MG63 (cell line): Measurements from ENCODE around the gene EEF2KMT. TPM values are rescaled to one million over a fixed set of nuclear protein-coding genes. Genes with fewer than 3 reads are reported as not detected.
"Not testable (repeated sequence)": the region's sequence is repeated elsewhere in the genome, so short reads cannot be mapped to it uniquely, and the experiment has no call there.

Experiments used
- DNase-seq: peaks from one replicate; pipeline ENCODE4 v3.0.0-alpha.2; 2020
- H3K27me3 ChIP-seq: fragments of 250-450 bp; sonication (Bioruptor Pico); 2 replicates; pipeline ENCODE4 v1.5.1; 2020; ENCODE audit warnings: mild to moderate bottlenecking, moderate library complexity
- H3K36me3 ChIP-seq: fragments of 250-450 bp; sonication (Bioruptor Pico); 2 replicates; pipeline ENCODE4 v1.5.1; 2020; ENCODE audit warnings: mild to moderate bottlenecking, moderate library complexity
- H3K4me3 ChIP-seq: fragments of 250-450 bp; sonication (Bioruptor Pico); 2 replicates; pipeline ENCODE4 v1.5.1; 2020; ENCODE audit warnings: mild to moderate bottlenecking, moderate library complexity
- H3K9me3 ChIP-seq: fragments of 250-450 bp; sonication (Bioruptor Pico); 2 replicates; pipeline ENCODE4 v1.5.1; 2020; ENCODE audit warnings: mild to moderate bottlenecking, moderate library complexity
- total RNA-seq: library from RNA; depleted of rRNA; stranded (reverse); fragments of >200 nt; shearing (Covaris generic); gene quantifications from 2 replicates; pipeline ENCODE4 v1.2.3, GENCODE V29; 2014; ENCODE audit warnings: low replicate concordance; rRNA removed

EEF2KMT gene, protein sequence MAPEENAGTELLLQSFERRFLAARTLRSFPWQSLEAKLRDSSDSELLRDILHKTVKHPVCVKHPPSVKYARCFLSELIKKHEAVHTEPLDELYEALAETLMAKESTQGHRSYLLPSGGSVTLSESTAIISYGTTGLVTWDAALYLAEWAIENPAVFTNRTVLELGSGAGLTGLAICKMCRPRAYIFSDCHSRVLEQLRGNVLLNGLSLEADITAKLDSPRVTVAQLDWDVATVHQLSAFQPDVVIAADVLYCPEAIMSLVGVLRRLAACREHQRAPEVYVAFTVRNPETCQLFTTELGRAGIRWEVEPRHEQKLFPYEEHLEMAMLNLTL
- total RNA-seq = 19.5 and 19.7 TPM in 2 replicates

DNA sequence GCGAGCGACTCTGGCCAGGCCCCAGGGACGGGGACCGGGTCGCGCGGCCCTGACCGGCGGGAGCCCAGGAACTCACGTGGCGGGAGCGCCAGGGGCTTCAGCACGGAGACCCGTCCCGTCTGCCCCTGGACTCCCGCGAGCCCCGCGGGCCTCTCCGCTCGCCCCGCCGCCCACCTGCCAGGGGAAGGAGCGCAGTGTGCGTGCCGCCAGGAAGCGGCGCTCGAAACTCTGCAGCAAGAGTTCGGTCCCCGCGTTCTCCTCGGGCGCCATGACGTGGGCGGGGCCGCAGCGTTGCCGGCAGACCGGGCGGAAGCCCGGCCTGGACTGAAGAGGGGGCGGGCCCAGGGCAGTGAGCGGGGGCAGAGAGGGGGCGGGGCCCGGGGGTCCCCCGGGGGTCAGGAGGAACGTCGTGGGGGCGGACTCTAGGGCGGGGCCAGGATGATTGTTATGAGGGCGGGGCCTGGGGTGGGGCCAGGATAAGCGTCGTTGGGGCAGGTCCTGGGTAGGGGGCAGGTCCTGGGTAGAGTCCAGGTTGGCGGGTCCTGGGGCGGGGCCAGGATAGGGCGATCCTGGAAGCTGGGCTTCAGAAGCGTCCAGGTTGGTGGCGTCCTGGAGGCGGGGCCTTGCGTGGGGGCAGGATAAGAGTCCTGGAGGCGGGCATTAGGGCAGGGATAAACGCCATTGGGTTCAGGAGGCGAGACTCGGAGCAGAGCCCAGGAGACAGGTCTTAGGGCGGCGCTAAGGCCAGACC lies at the start of gene EEF2KMT:
Gene EEF2KMT (minus strand): TSS at position 326 of the 751 bp plus-strand sequence. CDS start 56 bp downstream, at position 270.
- peak within 1 kb of the TSS; percentile 84 for H3K4me3 ChIP-seq
- not testable (repeated sequence) for H3K36me3 ChIP-seq, H3K27me3 ChIP-seq, H3K9me3 ChIP-seq
- DNase-seq = peak; percentile 99

DNA sequence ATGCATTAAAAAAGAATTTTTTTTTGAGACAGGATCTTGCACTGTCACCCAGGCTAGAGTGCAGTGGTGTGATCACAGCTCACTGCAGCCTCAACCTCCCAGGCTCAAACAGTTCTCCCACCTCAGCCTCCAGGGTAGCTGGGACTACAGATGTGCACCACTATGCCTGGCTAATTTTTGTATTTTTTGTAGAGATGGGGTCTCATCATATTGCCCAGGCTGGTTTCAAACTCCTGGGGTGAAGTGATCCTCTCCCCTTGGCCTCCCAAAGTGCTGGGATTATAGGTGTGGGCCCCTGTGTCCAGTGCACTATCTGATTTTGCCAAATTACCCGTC lies 47.0 kb upstream of the EEF2KMT start:
- not testable (repeated sequence) for H3K4me3 ChIP-seq, DNase-seq, H3K36me3 ChIP-seq, H3K27me3 ChIP-seq, H3K9me3 ChIP-seq

DNA sequence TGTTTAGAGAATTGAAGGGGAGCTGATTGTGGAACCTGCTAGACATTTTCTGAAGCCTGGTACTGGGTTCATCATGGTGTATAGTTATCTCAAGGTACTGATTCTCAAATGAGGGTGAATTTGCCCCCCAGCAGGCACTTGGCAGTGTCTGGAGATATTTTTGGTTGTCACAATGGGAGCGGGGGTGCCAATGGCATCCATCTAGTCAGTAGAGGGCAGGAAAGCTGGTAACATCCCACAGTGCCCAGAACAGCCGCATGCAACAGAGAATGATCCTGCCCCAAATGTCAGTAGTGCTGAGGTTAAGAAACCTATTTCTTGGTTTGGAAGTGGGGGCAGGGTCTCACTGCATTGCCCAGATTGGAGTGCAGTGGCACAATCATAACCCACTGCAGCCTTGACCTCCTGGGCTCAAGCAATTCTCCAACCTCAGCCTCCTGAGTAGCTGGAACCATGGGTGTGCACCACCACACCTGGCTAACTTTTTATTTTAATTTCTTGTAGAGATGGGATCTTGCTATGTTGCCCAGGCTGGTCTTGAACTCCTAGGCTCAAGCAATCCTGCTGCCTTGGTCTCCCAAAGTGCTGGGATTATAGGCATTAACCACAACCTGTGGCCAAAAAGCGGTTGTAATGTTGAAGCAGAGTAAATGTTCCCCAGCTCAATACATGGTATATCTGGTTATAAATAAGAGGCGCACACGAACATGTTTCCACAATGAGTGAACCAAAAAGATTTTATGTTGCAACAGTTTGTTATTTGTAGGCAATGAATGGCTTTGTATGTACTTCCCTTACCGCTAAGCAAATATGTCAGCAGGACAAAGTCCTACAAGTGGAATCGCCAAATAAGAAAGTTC lies 46.4 kb upstream of the EEF2KMT start:
- Histone ChIP-seq H3K9me3 (no peaks in the 10 kb centered on the region), H3K4me3 (no peak overlapping the region), H3K36me3 (no peaks in the 10 kb centered on the region), H3K27me3 (peaks cover 6% of the 10 kb centered on the region; the same call in 1 of the 2 replicates)
- no peak for DNase-seq

DNA sequence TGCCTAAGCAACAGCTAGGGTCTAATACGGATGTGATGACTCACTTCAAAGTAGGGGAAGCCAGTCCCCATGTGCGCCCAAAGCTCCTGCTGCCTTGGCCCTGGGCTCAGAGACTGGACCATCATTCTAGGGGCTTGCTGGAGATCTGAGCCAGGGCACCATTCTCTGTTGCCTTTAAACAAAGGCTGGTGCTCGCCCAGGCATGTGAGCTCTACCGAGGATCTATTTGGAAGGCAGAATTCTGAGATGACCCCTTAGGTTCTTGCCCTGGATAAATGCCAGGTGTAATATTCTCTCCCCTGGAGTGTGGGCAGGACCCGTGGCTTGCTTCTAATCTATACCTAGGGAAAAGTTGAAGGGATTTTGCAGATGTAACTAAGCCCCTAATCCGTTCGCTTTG lies 42.6 kb upstream of the EEF2KMT start:
- not testable (repeated sequence) for DNase-seq, H3K36me3 ChIP-seq, H3K4me3 ChIP-seq, H3K27me3 ChIP-seq, H3K9me3 ChIP-seq

DNA sequence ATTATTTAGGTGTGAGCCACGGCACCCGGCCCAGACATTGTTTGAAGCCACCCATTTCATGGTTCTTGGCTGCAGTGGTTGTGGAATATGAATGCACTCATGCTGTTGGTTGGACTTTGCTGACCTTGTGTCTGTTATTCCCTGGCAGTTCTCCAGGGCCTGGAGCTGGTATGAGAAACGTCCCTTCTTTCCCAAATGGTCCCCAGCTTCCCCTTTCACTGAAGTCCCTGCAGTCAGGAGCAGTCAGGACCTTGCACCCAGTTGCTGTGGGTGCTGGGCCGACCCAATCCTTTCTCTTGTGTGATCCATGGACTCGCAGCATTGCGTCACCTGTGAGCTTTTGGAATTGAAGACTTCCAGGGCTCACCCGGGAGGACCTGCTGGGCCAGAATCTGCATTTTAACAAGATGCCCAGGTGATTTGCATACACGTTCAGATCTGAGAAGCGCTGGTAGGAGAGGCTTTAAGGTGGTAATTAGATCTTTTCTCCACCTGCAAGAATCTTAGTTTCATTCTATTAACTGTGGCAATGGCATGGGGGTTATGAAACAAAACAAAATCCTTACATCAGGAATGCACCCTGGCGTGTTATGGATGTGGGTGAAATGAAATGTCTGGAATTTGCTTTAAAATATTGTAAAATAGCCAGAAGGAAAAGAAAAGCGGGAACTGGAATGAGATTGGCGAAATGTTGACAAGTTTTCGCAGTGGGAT lies 37.3 kb upstream of the EEF2KMT start:
- DNase-seq, H3K27me3 ChIP-seq, H3K36me3 ChIP-seq, H3K9me3 ChIP-seq, H3K4me3 ChIP-seq: not testable (repeated sequence)

DNA sequence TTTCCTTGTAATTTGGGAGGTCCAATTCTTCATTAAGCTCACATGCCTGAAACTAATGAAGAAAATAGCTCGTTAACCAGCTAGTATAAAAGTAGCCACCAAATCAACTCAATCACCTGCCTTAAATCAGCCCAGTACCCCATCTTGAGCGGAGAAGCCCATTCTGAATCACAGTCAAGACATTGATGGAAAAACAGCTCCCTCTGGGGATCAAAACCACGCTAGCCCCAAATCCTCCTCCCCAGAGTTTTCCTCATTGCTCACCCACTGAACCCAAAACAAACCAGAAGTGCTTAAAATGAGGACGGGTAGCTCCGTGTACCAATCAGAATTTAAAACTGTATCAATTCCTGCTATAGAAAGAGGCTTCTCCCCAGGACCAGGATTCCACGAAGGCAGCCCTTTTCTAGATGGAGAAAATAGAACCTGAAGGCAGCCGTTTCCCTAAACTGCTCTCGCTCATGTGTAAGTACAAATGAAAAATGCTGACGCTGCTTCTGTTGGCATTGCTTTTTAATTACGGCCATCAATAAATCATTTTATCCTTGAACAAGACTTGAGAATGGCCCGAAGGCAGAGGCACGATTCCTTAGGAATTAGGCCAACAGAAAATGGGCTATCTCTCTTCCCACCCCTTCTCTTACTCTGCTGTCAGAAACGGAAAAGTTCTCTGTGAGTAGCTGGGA lies 35.5 kb upstream of the EEF2KMT start:
- not testable (repeated sequence) for DNase-seq, H3K36me3 ChIP-seq, H3K27me3 ChIP-seq, H3K9me3 ChIP-seq, H3K4me3 ChIP-seq

DNA sequence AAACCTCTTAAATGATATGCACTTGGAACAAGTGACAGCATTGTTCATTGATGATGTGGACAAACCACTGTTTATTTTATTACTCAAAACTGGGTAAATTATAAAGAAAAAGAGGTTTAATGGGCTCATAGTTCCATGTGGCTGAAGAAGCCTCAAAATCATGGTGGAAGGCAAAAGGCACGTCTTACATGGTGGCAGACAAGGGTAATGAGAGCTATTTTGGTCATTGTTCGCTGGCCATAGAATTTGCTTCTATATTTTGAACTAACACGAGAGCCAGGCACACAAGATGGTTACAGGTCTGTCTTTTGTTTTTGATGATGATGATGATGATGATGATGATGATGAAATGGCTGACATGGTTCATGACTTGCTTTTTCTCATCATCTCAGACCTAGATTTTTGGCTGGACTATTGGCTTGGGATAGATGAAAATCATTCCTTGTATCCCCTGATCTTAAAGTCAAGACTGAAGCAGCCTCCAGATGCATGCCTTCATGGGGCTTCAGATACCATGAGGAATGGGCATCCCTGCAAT lies 33.9 kb upstream of the EEF2KMT start:
- not testable (repeated sequence) for H3K27me3 ChIP-seq, H3K36me3 ChIP-seq, H3K9me3 ChIP-seq, DNase-seq, H3K4me3 ChIP-seq

DNA sequence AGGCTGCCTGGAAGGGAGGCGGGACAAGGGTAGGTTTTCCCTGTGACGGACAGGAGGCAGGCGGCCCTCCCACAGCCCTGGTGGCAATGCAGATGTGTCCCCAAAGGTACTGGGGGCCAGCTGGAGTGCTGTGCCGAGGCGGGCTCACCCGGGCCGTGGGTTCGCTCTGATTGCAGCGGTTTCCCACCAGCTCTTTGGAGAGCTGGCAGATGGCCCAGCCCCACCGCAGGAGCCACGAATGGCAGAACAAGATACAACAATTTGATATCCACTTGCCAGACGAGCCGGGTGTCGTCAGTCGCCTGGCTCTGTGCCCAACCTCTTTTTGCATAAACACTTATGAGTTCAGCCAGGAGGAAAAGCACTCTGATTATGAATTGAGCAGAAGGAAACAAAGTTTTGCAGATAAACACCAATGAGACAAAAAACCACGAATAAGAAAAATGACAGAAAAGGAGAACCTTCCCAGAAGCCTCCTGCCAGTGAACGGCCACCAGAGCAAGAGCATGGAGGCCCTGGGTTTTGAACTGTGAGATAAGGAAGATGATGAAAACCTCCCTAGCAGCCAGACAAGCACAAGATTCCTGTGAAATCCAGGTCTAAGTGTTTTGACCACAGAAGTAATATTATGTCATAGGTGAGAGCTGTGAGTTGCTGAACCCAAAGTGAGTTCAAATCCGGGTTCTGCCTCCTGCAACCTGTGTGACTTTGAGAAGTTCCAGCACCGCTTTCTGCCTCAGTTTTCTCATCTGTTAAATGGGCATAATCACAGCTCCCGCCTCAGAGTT lies 19.9 kb upstream of the EEF2KMT start:
- peak; percentile 25 for DNase-seq
- peaks cover 19% of the 10 kb centered on the region for H3K27me3 ChIP-seq
- not testable (repeated sequence) for H3K4me3 ChIP-seq, H3K36me3 ChIP-seq, H3K9me3 ChIP-seq

DNA sequence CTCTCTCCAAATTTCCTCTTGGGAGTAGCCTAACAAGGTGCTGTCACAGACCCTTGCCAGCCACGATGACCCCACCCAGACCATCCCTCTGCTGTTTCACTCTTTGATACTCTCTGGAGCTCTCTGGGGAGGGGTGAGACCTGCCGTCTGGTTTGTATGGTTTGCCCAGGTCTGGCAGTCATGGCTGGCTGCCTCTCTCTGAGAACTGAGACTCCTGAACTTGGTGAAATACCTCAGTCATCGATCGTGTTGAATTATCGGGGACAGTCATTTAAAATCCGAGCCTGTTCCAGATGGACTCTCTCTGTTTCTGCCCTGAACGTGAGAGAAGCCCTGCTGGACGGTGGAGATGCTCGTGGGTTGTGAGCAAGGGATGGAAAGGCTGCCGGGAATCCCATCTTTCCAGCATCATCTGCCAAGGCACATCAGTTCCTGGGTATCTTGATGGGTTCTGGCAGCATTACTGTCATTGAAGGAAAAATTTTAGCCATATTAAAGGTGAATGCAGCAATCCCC lies 19.2 kb upstream of the EEF2KMT start:
- H3K9me3 ChIP-seq, H3K4me3 ChIP-seq, DNase-seq, H3K36me3 ChIP-seq: not testable (repeated sequence)
- H3K27me3 ChIP-seq = peaks cover 19% of the 10 kb centered on the region

DNA sequence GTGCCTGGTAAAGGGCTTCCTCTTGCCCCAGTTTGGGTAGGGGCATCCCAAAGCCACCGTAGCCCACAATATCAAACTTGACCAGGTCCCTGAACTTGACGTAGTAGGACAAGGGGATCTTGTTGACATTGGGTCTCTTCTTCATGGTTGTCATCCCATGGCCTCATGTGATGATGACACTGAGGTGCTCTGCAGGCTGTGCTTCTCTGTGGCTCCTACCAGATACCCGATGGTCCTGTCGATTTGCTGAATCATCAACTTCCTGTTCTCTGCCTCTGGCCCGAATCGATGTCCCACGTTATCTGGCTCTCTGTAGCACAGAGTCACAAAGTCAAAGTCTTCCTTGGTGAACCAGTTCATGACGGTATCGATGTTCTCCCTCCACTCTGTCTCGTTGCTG lies 13.3 kb upstream of the EEF2KMT start:
- not testable (repeated sequence) for H3K27me3 ChIP-seq, H3K36me3 ChIP-seq, H3K9me3 ChIP-seq, H3K4me3 ChIP-seq, DNase-seq

DNA sequence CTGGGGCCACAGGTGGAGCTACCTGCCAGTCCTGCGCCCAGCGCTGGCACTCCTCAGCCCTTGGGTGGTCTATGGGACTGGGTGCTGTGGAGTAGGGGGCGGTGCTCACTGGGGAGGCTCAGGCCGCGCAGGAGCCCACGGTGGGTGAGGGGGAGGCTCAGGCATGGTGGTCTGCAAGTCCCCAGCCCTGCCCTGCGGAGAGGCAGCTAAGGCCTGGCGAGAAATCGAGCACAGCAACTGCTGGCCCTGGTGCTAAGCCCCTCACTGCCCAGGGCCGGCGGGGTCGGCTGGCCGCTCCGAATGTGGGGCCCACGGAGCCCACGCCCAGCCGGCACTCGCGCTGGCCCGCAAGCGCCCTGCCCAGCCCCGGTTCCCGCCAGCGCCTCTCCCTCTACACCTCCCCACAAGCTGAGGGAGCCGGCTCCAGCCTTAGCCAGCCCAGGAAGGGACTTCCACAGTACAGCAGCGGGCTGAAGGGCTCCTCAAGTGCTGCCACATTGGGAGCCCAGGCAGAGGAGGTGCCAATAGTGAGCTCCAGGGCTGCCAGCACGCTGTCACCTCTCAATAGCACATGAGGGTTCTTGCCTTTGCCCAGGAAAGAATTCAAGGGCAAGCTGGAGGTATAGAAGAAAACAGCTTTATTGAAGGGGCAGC lies 11.0 kb upstream of the EEF2KMT start:
- DNase-seq = no peak
- Histone ChIP-seq H3K9me3 (no peaks in the 10 kb centered on the region), H3K36me3 (no peaks in the 10 kb centered on the region), H3K4me3 (no peak overlapping the region), H3K27me3 (no peaks in the 10 kb centered on the region)

DNA sequence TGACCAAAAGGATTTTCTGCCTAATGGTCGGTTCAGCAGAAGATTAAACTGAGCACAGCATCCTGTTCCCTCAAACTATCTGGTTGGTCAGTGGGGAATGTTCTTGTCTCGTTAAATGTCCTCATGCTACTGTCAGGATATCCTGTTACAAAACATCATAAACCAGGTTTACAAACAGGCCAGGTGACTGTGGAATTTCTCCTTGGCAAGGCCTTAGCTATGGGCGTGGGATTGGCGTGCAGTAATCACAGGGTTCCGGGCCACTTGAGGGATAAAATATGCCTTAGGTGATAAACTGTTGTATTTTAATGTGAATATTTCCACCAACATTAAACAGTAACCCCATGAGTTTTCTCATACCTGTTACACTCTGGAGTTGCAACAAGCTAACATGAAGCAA lies 7.4 kb upstream of the EEF2KMT start:
- not testable (repeated sequence) for DNase-seq, H3K36me3 ChIP-seq, H3K9me3 ChIP-seq, H3K4me3 ChIP-seq, H3K27me3 ChIP-seq

DNA sequence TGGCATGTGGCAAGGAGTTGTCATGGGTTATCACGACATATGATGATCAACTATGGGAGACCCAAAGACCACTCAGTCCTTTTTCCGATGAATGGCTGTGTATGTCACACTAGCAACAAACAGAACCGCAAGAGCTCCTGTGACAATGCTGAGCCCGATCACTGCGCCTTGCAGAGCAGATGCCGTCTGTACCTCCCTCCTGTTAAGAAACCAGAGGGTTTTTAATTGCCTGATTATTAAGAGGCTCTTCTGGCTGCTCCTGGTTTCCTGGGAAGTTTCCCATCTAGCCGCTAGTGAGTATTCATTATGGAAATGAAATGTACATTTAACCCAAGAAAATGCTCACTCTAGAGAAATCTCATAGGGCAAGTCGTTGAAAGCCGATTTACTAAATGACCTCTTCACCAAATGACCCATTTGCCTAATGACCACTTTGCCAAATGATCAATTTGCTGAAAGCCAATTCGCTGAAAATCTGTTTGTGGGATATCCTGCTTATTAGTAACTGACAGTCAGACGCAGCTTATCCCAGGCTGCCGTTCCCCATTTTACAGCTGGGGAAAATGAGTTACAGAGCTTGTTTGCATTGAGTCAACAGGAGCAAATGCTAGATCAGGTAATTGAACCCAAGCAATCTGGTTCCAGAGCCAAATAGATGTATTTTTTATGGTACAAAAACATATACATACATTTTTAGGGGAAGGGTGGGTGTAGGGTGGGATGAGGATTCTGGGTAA lies 5.9 kb upstream of the EEF2KMT start:
- DNase-seq, H3K9me3 ChIP-seq, H3K27me3 ChIP-seq, H3K4me3 ChIP-seq, H3K36me3 ChIP-seq: not testable (repeated sequence)

DNA sequence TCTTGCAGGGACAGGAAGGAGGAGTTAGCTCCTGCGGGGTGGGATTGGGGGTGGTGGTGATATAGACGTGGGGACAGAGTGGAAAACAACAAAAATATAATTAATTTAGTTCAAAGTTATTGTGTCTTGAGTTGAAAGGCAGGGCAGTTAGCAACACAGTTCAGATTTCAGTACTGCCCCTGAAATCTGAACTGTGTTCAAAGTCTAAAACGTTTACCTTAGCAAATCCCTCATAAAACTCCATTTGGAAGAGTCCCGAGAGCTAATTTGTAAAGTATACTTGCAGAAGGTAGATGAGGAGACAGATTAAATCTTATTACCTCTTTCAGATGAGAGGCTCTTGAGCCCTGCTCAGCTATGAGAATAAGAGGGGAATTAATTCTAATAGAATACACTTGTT lies 1.6 kb upstream of the EEF2KMT start:
- not testable (repeated sequence) for DNase-seq, H3K9me3 ChIP-seq, H3K36me3 ChIP-seq, H3K4me3 ChIP-seq, H3K27me3 ChIP-seq
